HG02981 (cell line): ENCODE data around the gene ZSCAN25.
A peak's percentile ranks its signal among the peaks of the same experiment; 100 is the strongest.
"Not testable (repeated sequence)": the region's sequence is repeated elsewhere in the genome, so short reads cannot be mapped to it uniquely, and the experiment has no call there.

Source experiments
- ATAC-seq: cut with Tn5 transposase; IDR thresholded peaks from one replicate; pipeline ENCODE4 v1.9.1; 2021; ENCODE audit warnings: mild to moderate bottlenecking, moderate library complexity; ENCODE audit not compliant: unreplicated experiment

The ZSCAN25 gene

GRCh38 chr7:99616359-99617191 is at the start of gene ZSCAN25:
Gene ZSCAN25 (plus strand): TSS chr7:99616946. CDS start chr7:99619607, 2,661 bp downstream.
- peak; percentile 91 for ATAC-seq

GRCh38 chr7:99568770-99569169 is 48.0 kb upstream of the ZSCAN25 start:
- not testable (repeated sequence) for ATAC-seq

- ATAC-seq: no peak
Observed at GRCh38 chr7:99571768-99572167, 45.0 kb upstream of the ZSCAN25 start.

- ATAC-seq: no peak
Observed at GRCh38 chr7:99573257-99573656, 43.5 kb upstream of the ZSCAN25 start.

GRCh38 chr7:99576251-99576650 is 40.5 kb upstream of the ZSCAN25 start:
- ATAC-seq: no peak

GRCh38 chr7:99579281-99579955 is 37.3 kb upstream of the ZSCAN25 start:
- no peak for ATAC-seq

- no peak for ATAC-seq
Observed at GRCh38 chr7:99579956-99580777, 36.6 kb upstream of the ZSCAN25 start.

- ATAC-seq: not testable (repeated sequence)
Observed at GRCh38 chr7:99580778-99581332, 35.9 kb upstream of the ZSCAN25 start.

- ATAC-seq: no peak
Observed at GRCh38 chr7:99588868-99589267, 27.9 kb upstream of the ZSCAN25 start.

GRCh38 chr7:99594948-99595745 is 21.6 kb upstream of the ZSCAN25 start:
- no peak for ATAC-seq

- ATAC-seq: no peak
Observed at GRCh38 chr7:99596408-99596955, 20.3 kb upstream of the ZSCAN25 start.

- ATAC-seq: no peak
Observed at GRCh38 chr7:99597762-99598501, 18.8 kb upstream of the ZSCAN25 start, which contains the start of gene TMEM225B. Gene TMEM225B (plus strand): TSS chr7:99598267. CDS start chr7:99604389, 6,122 bp downstream.

- no peak for ATAC-seq
Observed at GRCh38 chr7:99599836-99600235, 16.9 kb upstream of the ZSCAN25 start.

- ATAC-seq: no peak
Observed at GRCh38 chr7:99601656-99602310, 15.0 kb upstream of the ZSCAN25 start.

- ATAC-seq: no peak
Observed at GRCh38 chr7:99605527-99605926, 11.2 kb upstream of the ZSCAN25 start.

GRCh38 chr7:99606531-99606930 is 10.2 kb upstream of the ZSCAN25 start:
- no peak for ATAC-seq

GRCh38 chr7:99607548-99607947 is 9.2 kb upstream of the ZSCAN25 start:
- no peak for ATAC-seq

- no peak for ATAC-seq
Observed at GRCh38 chr7:99614495-99614894, 2.3 kb upstream of the ZSCAN25 start.

- no peak for ATAC-seq
Observed at GRCh38 chr7:99615989-99616358, 772 bp upstream of the ZSCAN25 start.
